HEK293T (cell line): Measurements from ENCODE around the gene TMCO4.

ENCODE experiments used
- ARNT ChIP-seq: fragments of 450-650 bp; IDR thresholded peaks from 2 replicates; pipeline ENCODE4 v1.6.1; 2017; ENCODE audit warnings: mild to moderate bottlenecking
- BHLHE40 ChIP-seq: fragments of 450-650 bp; IDR thresholded peaks from 2 replicates; pipeline ENCODE4 v1.6.1; 2016; ENCODE audit warnings: mild to moderate bottlenecking, moderate library complexity, borderline replicate concordance
- FOXA1 ChIP-seq: fragments of 450-650 bp; IDR thresholded peaks from 2 replicates; pipeline ENCODE4 v1.6.1; 2016; ENCODE audit warnings: mild to moderate bottlenecking
- FOXK2 ChIP-seq: fragments of 450-650 bp; IDR thresholded peaks from 2 replicates; pipeline ENCODE4 v1.6.1; 2016; ENCODE audit warnings: mild to moderate bottlenecking
- FOXM1 ChIP-seq: fragments of 450-650 bp; IDR thresholded peaks from 2 replicates; pipeline ENCODE4 v1.6.1; 2017; ENCODE audit warnings: mild to moderate bottlenecking, borderline replicate concordance
- HDGF ChIP-seq: fragments of 450-650 bp; IDR thresholded peaks from 2 replicates; pipeline ENCODE4 v1.6.1; 2017; ENCODE audit warnings: antibody characterized with exemption, borderline replicate concordance
- LEF1 ChIP-seq: fragments of 450-650 bp; IDR thresholded peaks from 2 replicates; pipeline ENCODE4 v1.6.1; 2017; ENCODE audit warnings: mild to moderate bottlenecking, borderline replicate concordance
- NFRKB ChIP-seq: fragments of 450-650 bp; IDR thresholded peaks from 2 replicates; pipeline ENCODE4 v1.6.1; 2016; ENCODE audit warnings: mild to moderate bottlenecking, moderate library complexity
- PKNOX1 ChIP-seq: fragments of 450-650 bp; IDR thresholded peaks from 2 replicates; pipeline ENCODE4 v1.6.1; 2016
- SP1 ChIP-seq: fragments of 450-650 bp; IDR thresholded peaks from 2 replicates; pipeline ENCODE4 v1.6.1; 2017
- SUZ12 ChIP-seq: fragments of 450-650 bp; IDR thresholded peaks from 2 replicates; pipeline ENCODE4 v1.6.1; 2016; ENCODE audit warnings: mild to moderate bottlenecking
- TARDBP ChIP-seq: fragments of 450-650 bp; IDR thresholded peaks from 2 replicates; pipeline ENCODE4 v1.6.1; 2016
- ZNF384 ChIP-seq: fragments of 450-650 bp; IDR thresholded peaks from 2 replicates; pipeline ENCODE4 v1.6.1; 2016

- no peak for TF ChIP-seq HDGF
- no peak for TF ChIP-seq FOXK2
- no peak for TF ChIP-seq PKNOX1
- TF ChIP-seq FOXM1: no peak
- TF ChIP-seq TARDBP: no peak
- TF ChIP-seq NFRKB: no peak
- TF ChIP-seq SUZ12: no peak
- no peak for TF ChIP-seq ARNT
- TF ChIP-seq FOXA1: no peak
- TF ChIP-seq SP1: no peak
- no peak for TF ChIP-seq BHLHE40
- no peak for TF ChIP-seq ZNF384
- no peak for TF ChIP-seq LEF1
Observed at GRCh38 chr1:19689085-19689757, 110.5 kb downstream of the TMCO4 start.
